DND-41 (cell line): ENCODE results near the gene CFAP77.
"Not testable (repeated sequence)": the region's sequence is repeated elsewhere in the genome, so short reads cannot be mapped to it uniquely, and the experiment has no call there.

Experiments used
- ATAC-seq: fragments of 200-7000 bp; cut with Tn5 transposase; 3 replicates; pipeline ENCODE4 v1.9.1; 2021; ENCODE audit warnings: low read depth; ENCODE audit not compliant: insufficient read depth
- DNase-seq: peaks from one replicate; pipeline ENCODE4 v3.0.0-alpha.2; 2020
- H2AFZ ChIP-seq: 2 replicates; pipeline ENCODE4 v1.6.0; 2012; ENCODE audit warnings: low read depth, low read length
- H3K27ac ChIP-seq: 2 replicates; pipeline ENCODE4 v1.5.1; 2012; ENCODE audit warnings: low read length, inconsistent platforms
- H3K27me3 ChIP-seq: fragments of 200-600 bp; sonication (generic); 2 replicates; pipeline ENCODE4 v1.6.0; 2012; ENCODE audit warnings: low read length, mild to moderate bottlenecking, inconsistent platforms; ENCODE audit not compliant: insufficient read depth, poor library complexity
- H3K36me3 ChIP-seq: 2 replicates; pipeline ENCODE4 v1.5.1; 2012; ENCODE audit warnings: low read length, inconsistent platforms; ENCODE audit not compliant: insufficient read depth
- H3K4me1 ChIP-seq: 2 replicates; pipeline ENCODE4 v1.5.1; 2012; ENCODE audit warnings: mild to moderate bottlenecking, low read length; ENCODE audit not compliant: insufficient read depth
- H3K4me2 ChIP-seq: 2 replicates; pipeline ENCODE4 v1.6.0; 2012; ENCODE audit warnings: mild to moderate bottlenecking, moderate library complexity, low read length, inconsistent platforms; ENCODE audit not compliant: insufficient read depth
- H3K4me3 ChIP-seq, 2 experiments: fragments of 200-600 bp in 1 of 2; shearing (Covaris generic) in 1 of 2; 2 replicates each; pipeline ENCODE4 v1.5.1; 2012 to 2016; ENCODE audit warnings: inconsistent platforms in 2 of 2, low read length in 2 of 2, mild to moderate bottlenecking in 2 of 2, low read depth in 1 of 2, moderate library complexity in 1 of 2
- H3K79me2 ChIP-seq: 2 replicates; pipeline ENCODE4 v1.6.0; 2012; ENCODE audit warnings: low read length, inconsistent platforms; ENCODE audit not compliant: insufficient read depth
- H3K9ac ChIP-seq: 2 replicates; pipeline ENCODE4 v1.6.0; 2012; ENCODE audit warnings: low read depth, mild to moderate bottlenecking, inconsistent platforms, low read length, moderate library complexity
- H3K9me3 ChIP-seq: 2 replicates; pipeline ENCODE4 v1.5.1; 2012; ENCODE audit warnings: low read length, moderate library complexity, mild to moderate bottlenecking, inconsistent platforms; ENCODE audit not compliant: insufficient read depth, severe bottlenecking
- H4K20me1 ChIP-seq: 2 replicates; pipeline ENCODE4 v1.6.0; 2012; ENCODE audit warnings: low read length; ENCODE audit not compliant: insufficient read depth
- EZH2 ChIP-seq: IDR thresholded peaks from 3 replicates; pipeline ENCODE4 v1.6.1; 2012; ENCODE audit warnings: borderline replicate concordance, low read depth, mild to moderate bottlenecking, moderate library complexity, low read length, inconsistent platforms; ENCODE audit not compliant: severe bottlenecking
- TF ChIP-seq, protein P1 (sequence below): IDR thresholded peaks from 2 replicates; pipeline ENCODE4 v1.5.1; 2012; ENCODE audit warnings: borderline replicate concordance, low read length, moderate library complexity, mild to moderate bottlenecking; ENCODE audit not compliant: poor library complexity, severe bottlenecking; ENCODE audit errors: extremely low read depth

Gene CFAP77

DNA sequence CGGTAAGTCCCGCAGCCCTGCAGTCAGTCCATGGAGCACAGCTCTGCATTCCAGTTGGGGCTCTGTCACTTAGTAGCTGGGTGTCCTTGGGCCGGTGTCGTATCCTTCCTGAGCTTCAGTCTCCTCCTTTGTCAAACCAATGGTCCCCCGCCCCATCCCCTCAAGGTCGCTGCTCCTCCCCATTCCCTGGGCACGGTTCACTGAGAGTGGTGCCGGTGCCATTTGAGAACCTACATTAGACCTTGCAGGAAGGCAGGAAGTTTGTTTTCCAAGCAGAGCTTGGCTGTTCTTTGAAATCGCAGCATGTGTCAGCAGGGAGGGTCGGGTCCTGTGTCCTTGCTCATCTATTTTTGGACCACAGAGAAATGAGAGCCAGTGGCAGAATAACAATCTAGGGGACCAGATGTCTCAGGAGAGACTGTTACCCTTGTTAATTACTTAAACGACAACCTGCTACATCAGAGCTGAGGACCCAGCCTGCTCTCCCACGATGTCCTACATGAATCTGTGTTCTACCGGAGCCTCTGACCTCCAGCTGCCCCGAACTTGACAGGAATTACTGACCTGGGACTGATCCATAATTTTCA, 150.7 kb downstream of the CFAP77 start:
- H3K4me2 ChIP-seq = no peak overlapping the region
- DNase-seq = no peak
- no peaks in the 10 kb centered on the region for H3K79me2 ChIP-seq
- no peak overlapping the region for H3K27ac ChIP-seq
- H3K36me3 ChIP-seq = no peaks in the 10 kb centered on the region
- TF ChIP-seq EZH2 = no peak
- TF ChIP-seq, protein P1, sequence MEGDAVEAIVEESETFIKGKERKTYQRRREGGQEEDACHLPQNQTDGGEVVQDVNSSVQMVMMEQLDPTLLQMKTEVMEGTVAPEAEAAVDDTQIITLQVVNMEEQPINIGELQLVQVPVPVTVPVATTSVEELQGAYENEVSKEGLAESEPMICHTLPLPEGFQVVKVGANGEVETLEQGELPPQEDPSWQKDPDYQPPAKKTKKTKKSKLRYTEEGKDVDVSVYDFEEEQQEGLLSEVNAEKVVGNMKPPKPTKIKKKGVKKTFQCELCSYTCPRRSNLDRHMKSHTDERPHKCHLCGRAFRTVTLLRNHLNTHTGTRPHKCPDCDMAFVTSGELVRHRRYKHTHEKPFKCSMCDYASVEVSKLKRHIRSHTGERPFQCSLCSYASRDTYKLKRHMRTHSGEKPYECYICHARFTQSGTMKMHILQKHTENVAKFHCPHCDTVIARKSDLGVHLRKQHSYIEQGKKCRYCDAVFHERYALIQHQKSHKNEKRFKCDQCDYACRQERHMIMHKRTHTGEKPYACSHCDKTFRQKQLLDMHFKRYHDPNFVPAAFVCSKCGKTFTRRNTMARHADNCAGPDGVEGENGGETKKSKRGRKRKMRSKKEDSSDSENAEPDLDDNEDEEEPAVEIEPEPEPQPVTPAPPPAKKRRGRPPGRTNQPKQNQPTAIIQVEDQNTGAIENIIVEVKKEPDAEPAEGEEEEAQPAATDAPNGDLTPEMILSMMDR = no peak
- H3K9me3 ChIP-seq = no peaks in the 10 kb centered on the region
- ATAC-seq = no peak
- H4K20me1 ChIP-seq = no peaks in the 10 kb centered on the region
- H3K4me3 ChIP-seq = no peak overlapping the region
- H3K9ac ChIP-seq = no peak overlapping the region
- H3K27me3 ChIP-seq = no peaks in the 10 kb centered on the region
- no peaks in the 10 kb centered on the region for H3K4me1 ChIP-seq
- H2AFZ ChIP-seq = no peak overlapping the region

DNA sequence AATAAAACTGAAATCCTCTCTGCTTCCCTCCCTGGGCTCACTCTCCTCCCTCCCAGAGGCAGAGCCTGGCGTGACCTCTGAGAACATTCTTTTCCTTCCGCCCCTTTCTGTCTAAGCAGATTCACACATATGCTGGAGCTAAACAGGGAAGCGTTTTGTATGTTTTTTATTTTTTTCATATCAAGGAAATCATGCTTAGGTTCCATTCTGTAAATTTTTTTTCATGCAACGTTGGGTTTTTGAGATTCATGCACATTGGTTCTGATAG, 152.2 kb downstream of the CFAP77 start:
- no peak overlapping the region for H3K4me3 ChIP-seq
- no peaks in the 10 kb centered on the region for H3K4me1 ChIP-seq
- TF ChIP-seq, protein P1 = no peak
- no peak for TF ChIP-seq EZH2
- no peak overlapping the region for H2AFZ ChIP-seq
- H3K9me3 ChIP-seq = no peaks in the 10 kb centered on the region
- H3K9ac ChIP-seq = no peak overlapping the region
- DNase-seq = no peak
- H3K27me3 ChIP-seq = no peaks in the 10 kb centered on the region
- ATAC-seq = no peak
- no peaks in the 10 kb centered on the region for H3K36me3 ChIP-seq
- no peak overlapping the region for H3K4me2 ChIP-seq
- no peak overlapping the region for H3K27ac ChIP-seq
- H3K79me2 ChIP-seq = no peaks in the 10 kb centered on the region
- no peaks in the 10 kb centered on the region for H4K20me1 ChIP-seq

DNA sequence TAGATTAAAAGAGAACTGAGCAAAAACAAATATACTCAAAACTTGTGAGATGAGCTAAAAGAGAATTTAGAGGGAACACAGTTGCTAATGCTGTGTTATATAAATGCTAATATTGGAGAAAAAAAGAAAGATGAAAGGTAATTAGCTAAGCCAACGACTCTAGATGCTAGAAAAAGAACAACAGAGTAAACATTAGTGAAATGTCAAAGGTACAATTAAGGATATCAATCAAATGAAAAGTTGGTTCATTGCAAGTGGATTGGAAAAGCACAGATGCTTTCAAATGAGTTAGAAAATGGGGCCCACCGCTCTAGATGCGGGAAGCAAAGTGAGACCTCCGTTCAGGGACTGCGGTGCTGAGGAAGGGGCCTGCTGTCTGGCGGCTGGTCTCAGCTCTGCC, 154.5 kb downstream of the CFAP77 start:
- H3K27ac ChIP-seq = no peak overlapping the region
- no peak for ATAC-seq
- no peaks in the 10 kb centered on the region for H3K79me2 ChIP-seq
- no peaks in the 10 kb centered on the region for H3K27me3 ChIP-seq
- H2AFZ ChIP-seq = no peak overlapping the region
- H3K4me2 ChIP-seq = no peak overlapping the region
- H3K4me1 ChIP-seq = no peaks in the 10 kb centered on the region
- no peak overlapping the region for H3K9ac ChIP-seq
- H3K36me3 ChIP-seq = no peaks in the 10 kb centered on the region
- TF ChIP-seq EZH2 = no peak
- TF ChIP-seq, protein P1 = no peak
- DNase-seq = no peak
- H4K20me1 ChIP-seq = no peaks in the 10 kb centered on the region
- H3K4me3 ChIP-seq = no peak overlapping the region
- no peaks in the 10 kb centered on the region for H3K9me3 ChIP-seq

DNA sequence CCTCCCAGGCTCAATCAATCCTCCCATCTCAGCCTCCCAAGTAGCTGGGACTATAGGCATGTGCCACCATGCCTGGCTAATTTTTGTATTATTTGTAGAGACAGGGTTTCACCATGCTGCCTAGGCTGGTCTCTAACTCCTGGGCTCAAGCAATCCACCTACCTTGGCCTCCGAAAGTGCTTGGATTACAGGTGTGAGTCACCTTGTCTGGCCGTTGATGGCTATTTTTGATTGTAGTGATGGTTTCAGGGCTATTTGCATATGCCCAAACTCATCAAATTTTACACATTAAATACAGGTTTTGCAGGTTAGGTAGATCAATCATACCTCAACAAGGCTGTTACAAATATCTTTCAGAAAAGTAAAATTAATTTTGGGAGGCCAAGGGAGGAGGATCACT, 158.8 kb downstream of the CFAP77 start:
- ATAC-seq, H3K4me2 ChIP-seq, H3K4me1 ChIP-seq, H4K20me1 ChIP-seq, H3K27ac ChIP-seq, H3K9ac ChIP-seq, DNase-seq, H3K4me3 ChIP-seq, H2AFZ ChIP-seq, H3K27me3 ChIP-seq, H3K79me2 ChIP-seq, H3K36me3 ChIP-seq, H3K9me3 ChIP-seq: not testable (repeated sequence)
